ENCODE data around the gene YEATS2.

GRCh38 chr3:183818706-183819624, 121.4 kb downstream of the YEATS2 start:
- TF ChIP-seq CTCF (IDR thresholded peaks at IDR 0.05) (no peak), POLR2AphosphoS5 (IDR thresholded peaks at IDR 0.05; ENCODE audit: insufficient read depth in 1 of 2, low read depth in 1 of 2) (no peak)
